HepG2 (cell line): ENCODE data around the gene KCTD6. TPM values are rescaled to one million over a fixed set of nuclear protein-coding genes. Genes with fewer than 3 reads are reported as not detected.

Source experiments
- CHCHD3 ChIP-seq: sonication (generic); formaldehyde crosslinking; IDR thresholded peaks from 2 replicates; pipeline ENCODE4 v1.8.0; 2022; ENCODE audit warnings: mild to moderate bottlenecking, missing genetic modification reagents, moderate library complexity
- IKZF4 ChIP-seq: sonication (generic); formaldehyde crosslinking; IDR thresholded peaks from 2 replicates; pipeline ENCODE4 v1.5.1; 2020; ENCODE audit warnings: borderline replicate concordance, mild to moderate bottlenecking, low read depth, missing genetic modification reagents; ENCODE audit errors: not compliant biosample characterization
- JUN ChIP-seq: sonication (generic); formaldehyde crosslinking; IDR thresholded peaks from 2 replicates; pipeline ENCODE4 v1.4.0; 2020; ENCODE audit warnings: mild to moderate bottlenecking, missing genetic modification reagents
- NCOR1 ChIP-seq: fragments of 200-600 bp; sonication (generic); IDR thresholded peaks from 2 replicates; pipeline ENCODE4 v1.7.0; 2017; ENCODE audit warnings: antibody characterized with exemption, low read length, borderline replicate concordance
- SP140L ChIP-seq: sonication (generic); formaldehyde crosslinking; IDR thresholded peaks from 2 replicates; pipeline ENCODE4 v1.4.0; 2020; ENCODE audit warnings: missing genetic modification reagents, borderline replicate concordance
- TERF1 ChIP-seq: sonication (generic); formaldehyde crosslinking; IDR thresholded peaks from 2 replicates; pipeline ENCODE4 v1.8.0; 2022; ENCODE audit warnings: mild to moderate bottlenecking, missing genetic modification reagents, moderate library complexity
- ZBTB40 ChIP-seq, 2 experiments: fragments of 450-650 bp in 1 of 2; sonication (generic) in 1 of 2; formaldehyde crosslinking in 1 of 2; IDR thresholded peaks; 2 replicates each; pipeline versions ENCODE4 v1.6.1 to v1.8.0; 2016 to 2022; ENCODE audit warnings: antibody characterized with exemption in 1 of 2, mild to moderate bottlenecking in 1 of 2, missing genetic modification reagents in 1 of 2
- ZNF296 ChIP-seq: sonication (generic); formaldehyde crosslinking; conservative IDR thresholded peaks from 2 replicates; pipeline ENCODE4 v1.5.0; 2020; ENCODE audit warnings: mild to moderate bottlenecking, missing genetic modification reagents
- ZNF607 ChIP-seq: sonication (generic); formaldehyde crosslinking; IDR thresholded peaks from 2 replicates; pipeline ENCODE4 v1.5.1; 2020; ENCODE audit warnings: missing genetic modification reagents, mild to moderate bottlenecking, borderline replicate concordance
- ZNF646 ChIP-seq: sonication (generic); formaldehyde crosslinking; IDR thresholded peaks from 2 replicates; pipeline ENCODE4 v1.9.0; 2021; ENCODE audit warnings: mild to moderate bottlenecking, missing genetic modification reagents
- ZNF775 ChIP-seq: sonication (generic); formaldehyde crosslinking; IDR thresholded peaks from 2 replicates; pipeline ENCODE4 v1.4.0; 2020; ENCODE audit warnings: missing genetic modification reagents, mild to moderate bottlenecking, moderate library complexity, borderline replicate concordance
- polyA plus RNA-seq, 8 experiments: library from polyadenylated mRNA; depleted of rRNA in 3 of 8; stranded (reverse) in 7 of 8; unstranded in 1 of 8; fragments of >200 nt; fragmentation: Illumina TruSeq in 4 of 8; extraction: Trizol in 4 of 8; gene quantifications; 2 replicates each; pipeline versions ENCODE4 v1.2.1 to v1.2.3, GENCODE V29; 2011 to 2016; ENCODE audit warnings: low read depth in 4 of 8, missing spikeins in 1 of 8, mixed read lengths in 1 of 8; ENCODE audit not compliant: insufficient read depth in 1 of 8
- total RNA-seq, 5 experiments: library from RNA; depleted of rRNA; stranded (reverse); fragments of >200 nt; fragmentation: Illumina TruSeq; extraction: Trizol; gene quantifications; 2 replicates each; pipeline ENCODE4 v1.2.3, GENCODE V29; 2016; ENCODE audit warnings: low read depth in 1 of 5

Gene KCTD6
- total and polyA plus RNA-seq, 2 of the 13 experiments (the other 11 are each of a cell fraction or from before 2014, with no cell fraction given), result 13.4 to 14.2 TPM

DNA sequence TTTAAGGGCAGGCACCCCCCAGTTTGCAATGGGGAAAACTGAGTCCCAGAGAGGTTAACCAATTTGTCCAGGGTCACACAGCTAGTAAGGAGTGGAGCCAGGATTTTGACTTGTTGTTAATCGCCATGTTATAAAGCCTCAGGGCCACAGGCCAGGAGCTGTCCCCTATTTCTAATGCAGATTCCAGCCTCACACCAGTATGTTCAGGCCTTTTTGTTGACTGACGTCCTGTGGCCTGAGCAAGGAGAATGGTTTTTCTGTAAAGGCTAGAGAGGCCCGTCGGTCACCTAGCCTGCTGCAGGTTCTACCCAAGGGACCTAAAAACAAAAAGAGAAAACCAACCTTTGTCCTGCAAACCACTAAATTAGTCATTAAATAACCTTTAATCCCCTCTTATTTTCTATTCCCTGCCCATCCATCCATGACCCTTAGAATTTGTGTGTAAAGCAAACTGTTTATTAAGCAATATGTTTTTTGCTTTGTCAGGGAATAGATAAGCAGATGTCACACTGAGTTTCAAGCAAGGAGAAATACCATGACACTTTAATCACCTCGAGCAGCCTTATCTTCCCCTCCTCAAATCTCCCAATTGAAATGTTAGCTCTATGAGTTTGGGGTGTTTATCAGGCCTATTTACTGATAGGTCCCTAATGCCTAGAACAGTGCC, 31.0 kb downstream of the KCTD6 start (continued):
- TF ChIP-seq ZNF646 (peak; percentile 55; the same call in 1 of the 2 replicates), JUN (CRISPR knock-in tag) (no peak), ZNF607 (CRISPR knock-in tag) (no peak), ZBTB40 (IDR thresholded peaks at IDR 0.05) (no peak), ZBTB40 (CRISPR knock-in tag; IDR thresholded peaks at IDR 0.05) (0 out of 2 replicates have a peak, but pooled peaks have one; percentile 11), TERF1 (CRISPR knock-in tag) (no peak), ZNF296 (CRISPR knock-in tag) (no peak), CHCHD3 (CRISPR knock-in tag) (no peak), NCOR1 (0 out of 2 replicates have a peak, but pooled peaks have one; percentile 34), ZNF775 (no peak), SP140L (no peak), IKZF4 (CRISPR knock-in tag) (no peak)
